IPS DF 19.7 (cell line): ENCODE data around the gene LEAP2.

Experiments
- DNase-seq: peaks from one replicate; pipeline ENCODE4 v3.0.0-alpha.2; 2013; ENCODE audit warnings: low read depth, low spot score

Gene LEAP2

GRCh38 chr5:132873119-132873929 lies at the start of gene LEAP2:
Gene LEAP2, plus strand, starts transcription at chr5:132873668. Its CDS starts 27 bp downstream, at chr5:132873695.
- DNase-seq: no peak

- no peak for DNase-seq
Observed at GRCh38 chr5:132824426-132824825, 49.0 kb upstream of the LEAP2 start.

DNA sequence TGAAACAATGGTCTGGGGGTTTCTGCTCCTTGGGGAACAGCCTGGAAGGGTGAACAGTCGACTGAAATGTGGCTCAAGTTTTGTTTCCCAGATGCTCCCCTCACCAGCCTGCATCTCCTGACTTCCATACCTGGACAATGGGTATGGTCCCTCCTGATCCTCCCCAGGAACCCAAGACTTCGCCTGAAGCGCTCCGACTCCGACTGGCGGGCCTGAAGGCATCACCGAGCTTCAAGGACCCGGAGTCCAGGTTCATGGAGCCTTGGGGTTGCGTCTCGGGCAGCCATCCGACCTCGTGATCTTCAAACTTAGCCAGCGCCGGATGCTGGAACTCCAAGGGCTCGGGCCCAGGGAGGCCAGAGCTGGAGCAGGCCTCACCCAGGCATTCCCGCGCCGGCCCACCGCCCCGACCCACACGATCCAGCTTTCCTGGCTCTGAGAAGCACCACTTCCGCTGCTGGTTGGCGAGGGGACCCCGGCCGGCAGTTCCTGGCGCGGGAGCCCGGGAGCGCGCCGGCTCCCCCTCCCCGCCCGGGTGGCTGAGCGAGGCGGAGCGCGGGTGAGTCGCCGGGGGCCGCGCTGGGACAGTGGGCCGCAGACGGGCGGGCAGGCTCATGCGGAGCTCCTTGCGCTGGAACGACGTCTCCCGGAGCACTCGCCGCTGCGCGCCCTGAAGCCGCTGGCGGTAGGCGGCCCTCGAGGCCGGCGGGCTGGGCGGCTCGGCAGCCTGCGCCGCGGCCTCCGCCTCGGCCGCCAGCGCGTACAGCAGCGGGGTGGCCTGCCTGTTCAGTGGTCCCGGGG lies 48.2 kb upstream of the LEAP2 start:
- no peak for DNase-seq

DNA sequence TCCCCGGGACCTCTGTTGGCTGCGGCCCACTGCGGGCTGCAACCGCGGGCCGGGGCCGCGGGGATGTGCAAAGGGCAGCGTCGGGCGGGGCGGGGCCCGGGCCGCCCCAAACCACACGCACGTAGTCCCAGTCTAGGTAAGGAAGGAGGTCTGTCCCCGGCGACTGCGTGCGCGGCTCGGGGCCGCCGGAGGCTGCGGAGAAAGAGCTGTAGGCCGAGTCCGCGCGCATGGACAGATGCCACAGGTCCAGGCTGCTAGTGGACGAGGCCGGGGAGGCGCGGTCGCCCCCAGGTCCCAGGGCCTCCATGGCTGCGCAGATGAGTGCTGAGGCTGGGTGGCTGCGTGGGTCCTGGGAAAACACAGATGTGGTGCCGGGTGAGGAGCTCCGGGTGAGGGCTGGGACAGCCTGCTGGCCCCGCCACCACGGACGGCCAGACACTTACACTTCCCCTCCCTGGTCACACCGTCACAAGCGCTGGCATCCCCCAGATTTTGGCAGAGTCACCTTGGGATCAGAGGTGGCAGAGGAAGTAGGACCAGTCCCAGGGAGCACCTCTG lies 47.6 kb upstream of the LEAP2 start:
- no peak for DNase-seq

DNA sequence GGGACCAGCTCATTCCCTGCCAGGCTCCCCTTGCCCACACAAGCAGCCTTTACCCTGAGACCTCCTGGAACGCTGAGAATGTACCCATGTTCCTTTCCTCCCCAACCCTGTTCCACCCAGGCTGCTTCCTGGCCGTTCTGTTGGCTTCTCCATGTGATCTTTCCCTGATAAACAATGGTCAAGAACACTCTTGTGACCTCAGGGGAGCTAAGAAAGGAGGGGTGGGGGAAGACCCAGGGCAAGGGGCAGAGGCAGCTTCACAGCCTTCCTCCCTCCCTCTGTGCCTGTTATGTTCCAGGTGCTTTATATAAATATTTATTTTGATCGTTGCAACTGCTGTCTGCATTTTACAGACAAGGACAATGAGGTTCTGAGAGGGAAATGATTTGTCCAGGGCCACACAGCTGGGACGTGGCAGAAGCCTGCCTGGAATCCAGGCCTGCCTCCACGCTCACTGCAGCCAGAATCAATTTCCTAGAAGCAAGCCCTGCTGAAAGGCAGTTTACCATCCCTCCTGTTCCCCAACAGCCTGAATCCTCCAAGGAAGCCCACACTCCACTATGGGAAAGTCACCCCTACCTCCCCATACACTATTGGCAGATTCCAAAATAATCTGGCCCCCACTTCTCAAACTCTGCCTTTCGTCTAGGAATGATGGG lies 46.9 kb upstream of the LEAP2 start:
- no peak for DNase-seq

DNA sequence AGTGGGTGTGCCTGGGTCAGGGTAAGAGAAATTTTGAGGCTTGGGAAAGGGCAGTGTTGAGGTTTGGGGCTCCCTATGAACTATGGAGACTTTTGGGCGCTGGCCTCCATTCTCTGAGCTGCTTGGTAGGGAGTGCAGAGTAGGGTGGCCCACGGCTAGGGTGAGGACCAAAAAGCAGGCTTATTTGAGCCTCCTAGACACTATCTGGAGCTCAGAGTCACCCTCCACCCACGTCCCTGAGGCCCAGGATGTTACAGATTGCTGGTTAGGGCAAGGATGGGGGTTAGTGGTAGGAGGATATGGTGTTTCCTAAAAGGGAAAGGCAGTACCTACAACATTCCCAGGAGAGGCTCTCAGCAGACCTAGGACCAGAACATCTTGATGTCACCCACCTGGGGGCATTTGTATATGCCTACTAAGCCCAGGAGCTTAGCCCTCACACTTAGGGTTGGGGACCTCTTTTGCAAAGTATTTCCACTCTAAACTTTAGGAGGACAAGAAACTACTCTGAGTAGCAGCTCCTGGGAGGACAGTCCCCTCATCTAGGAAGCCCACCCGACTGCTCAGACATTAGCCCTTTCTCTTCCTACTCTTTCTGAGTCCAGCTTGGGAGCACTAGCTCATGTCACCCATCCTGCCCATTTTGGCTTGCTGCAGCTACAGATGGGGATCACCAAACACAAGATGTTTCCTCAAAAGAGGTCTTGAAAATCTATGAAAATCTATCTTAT lies 45.4 kb upstream of the LEAP2 start:
- no peak for DNase-seq

DNA sequence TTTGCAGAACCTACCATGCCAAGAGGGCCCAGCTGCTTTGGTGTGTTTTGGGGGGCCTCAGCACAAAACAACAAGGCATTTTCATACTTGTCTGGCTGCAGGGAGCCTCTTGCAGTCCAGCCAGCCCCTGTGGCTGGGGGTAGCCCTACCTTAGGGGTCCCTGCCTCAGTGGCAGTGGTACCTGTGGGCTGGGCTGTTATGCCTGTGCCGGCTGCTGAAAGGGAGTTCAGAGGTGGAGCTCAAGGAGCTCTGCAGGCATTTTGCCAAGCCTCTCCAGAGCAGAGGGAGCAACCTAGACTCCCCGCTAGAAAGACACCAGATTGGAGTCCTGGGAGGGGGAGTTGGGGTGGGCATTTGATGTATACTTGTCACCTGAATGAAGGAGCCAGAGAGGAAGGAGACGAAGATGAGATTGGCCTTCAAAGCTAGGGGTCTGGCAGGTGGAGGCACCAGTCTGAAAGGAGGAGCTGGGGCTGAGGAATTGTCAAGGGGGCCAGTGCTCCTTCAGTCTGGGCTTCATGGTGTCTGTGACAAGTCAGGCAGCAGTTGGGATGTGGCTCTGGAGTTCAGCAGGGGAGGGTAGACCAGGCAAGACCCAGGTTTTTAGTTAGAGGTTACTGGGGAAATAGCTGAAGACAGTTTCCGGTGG lies 44.5 kb upstream of the LEAP2 start:
- no peak for DNase-seq

DNA sequence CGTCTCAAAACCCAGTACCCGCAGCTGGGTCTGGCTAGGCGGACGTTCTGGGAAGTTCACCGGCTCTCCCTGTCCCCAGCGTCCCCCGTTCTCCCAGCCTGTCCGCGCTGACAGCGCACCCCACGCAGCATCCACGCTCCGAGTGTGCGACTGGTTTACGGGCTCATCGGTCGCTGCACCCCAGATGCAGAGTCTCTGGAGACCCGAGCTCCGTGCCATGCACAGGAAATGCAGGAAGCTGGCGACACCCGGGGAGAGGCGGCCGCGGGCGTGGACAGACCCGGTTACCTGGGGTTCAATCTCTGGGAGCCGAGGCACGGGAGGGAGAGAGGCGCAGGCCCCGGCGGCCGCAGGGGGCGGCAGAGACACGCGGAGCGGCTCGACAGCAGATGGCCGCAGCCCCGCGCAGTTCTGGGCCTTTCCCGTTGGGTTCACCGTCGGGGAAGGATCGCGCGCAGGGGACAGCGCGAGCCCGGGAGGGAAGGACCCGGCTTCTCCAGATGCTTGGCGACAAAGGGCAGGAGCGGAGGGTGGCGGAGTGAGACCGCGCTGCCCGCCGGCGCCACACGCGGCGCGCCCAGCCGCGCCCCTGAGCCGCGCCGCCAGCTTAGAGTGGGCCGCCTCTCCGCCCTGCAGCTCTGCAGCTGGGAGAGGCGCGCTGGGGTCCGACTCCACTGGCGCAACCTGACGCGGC lies 43.6 kb upstream of the LEAP2 start:
- no peak for DNase-seq

- DNase-seq: no peak
Observed at GRCh38 chr5:132830436-132831094, 42.9 kb upstream of the LEAP2 start, which contains the start of gene SHROOM1. Gene SHROOM1, minus strand, starts transcription at chr5:132830647. Its CDS starts 4,507 bp downstream, at chr5:132826140.

DNA sequence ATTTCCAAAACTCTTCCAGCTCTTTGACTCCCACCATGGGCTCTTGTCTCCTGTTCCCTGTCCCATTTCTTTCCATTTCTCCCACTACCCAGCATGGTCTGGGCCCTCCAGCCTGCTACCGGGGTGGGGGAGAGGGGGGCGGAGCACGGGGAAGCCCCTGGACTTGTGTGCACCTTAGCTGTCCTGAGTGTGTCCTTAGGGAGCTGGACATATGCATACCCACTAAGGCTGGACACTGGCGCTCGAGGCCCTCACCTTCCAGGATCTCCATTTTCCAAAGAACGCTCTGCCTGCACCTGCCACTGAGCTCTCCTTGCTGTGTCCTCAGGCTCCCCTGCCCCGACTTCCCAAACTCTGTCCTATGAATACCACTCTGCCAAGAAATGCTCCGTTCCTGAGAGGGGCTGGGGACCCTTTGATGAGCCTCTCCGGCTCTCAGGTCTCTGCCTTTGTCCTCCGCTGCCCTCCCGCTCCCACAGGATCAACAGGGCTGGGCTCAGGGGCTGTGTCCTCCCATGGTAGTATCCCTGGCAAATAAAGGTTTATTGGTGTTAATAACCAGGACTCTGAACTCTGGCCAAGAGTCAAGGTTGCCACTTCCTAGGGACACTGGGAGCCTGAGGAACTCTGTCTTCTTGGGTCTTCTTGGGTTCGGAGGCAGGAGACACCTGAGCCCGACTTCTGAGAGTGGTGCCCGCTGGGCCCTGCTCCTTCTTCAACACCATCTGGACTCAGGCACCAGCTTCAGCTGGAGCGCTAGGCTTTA lies 42.2 kb upstream of the LEAP2 start:
- DNase-seq: no peak

DNA sequence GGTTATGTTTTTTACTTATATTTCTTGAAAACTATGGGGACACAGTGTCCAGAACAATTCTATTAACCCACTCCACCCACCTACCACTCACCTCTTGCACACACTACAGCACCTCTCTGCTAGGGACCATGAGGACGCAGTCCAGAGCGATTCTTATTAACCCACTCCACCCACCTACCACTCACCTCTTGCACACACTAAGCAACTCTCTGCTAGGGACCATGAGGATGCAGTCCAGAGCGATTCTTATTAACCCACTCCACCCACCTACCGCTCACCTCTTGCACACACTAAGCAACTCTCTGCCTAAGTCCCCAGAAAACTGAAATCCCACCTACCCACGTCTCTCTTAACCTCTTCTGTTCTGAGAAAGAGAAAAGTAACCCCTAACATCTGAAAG lies 40.9 kb upstream of the LEAP2 start:
- DNase-seq: no peak

- DNase-seq: no peak
Observed at GRCh38 chr5:132834057-132834456, 39.4 kb upstream of the LEAP2 start.

DNA sequence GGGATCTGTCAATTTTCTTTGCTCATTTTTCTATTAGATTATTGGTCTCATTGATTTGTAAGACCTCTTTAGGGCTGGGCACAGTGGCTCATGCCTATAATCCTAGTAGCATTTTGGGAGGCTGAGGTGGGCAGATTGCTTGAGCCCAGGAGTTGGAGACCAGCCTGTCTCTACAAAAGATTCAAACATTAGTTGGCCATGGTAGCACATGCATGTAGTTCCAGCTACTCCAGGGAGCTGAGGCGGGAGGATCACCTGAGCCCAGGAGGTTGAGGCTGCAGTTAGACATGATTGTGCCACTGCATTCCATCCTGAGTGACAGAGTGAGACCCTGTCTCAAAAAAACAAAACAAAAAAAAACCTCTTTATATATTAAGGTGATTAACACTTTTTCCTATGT lies 36.6 kb upstream of the LEAP2 start:
- no peak for DNase-seq

- DNase-seq: no peak
Observed at GRCh38 chr5:132837868-132838267, 35.6 kb upstream of the LEAP2 start.

DNA sequence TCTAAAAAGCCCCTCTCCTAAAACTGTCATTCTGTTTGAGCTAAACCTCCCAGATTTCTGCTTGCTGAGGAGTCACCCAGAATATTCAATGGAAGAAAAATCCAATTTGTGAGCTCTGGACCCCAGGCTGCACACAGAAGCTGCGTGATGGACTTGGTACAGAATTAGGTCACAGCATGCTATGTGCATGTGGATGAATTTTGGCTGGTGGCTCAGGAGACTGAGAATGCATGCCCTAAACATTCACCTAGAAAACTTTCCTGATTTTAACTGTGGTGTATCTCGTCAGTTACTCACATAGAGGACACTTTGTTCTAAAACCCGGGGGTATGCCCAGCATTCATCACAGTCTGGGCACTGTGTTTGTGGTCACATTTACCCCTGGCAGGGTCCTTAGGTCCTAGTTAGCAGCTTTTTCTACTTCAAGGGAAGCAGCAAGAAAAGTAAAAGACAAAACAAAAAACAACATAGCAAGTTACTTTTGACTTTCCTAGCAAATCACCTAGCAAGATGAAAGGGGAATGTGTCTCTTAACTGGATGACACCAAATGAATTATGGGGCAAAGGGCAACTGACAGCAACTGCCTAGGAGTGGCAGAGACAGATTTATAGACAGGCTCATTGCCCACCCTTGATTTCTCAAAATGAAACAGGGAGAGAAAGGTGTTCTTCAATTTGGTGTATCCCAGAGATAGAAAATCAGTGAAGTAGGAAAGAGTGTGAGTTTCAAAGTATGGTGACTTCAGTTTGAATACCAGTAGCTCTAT lies 34.8 kb upstream of the LEAP2 start:
- DNase-seq: no peak

DNA sequence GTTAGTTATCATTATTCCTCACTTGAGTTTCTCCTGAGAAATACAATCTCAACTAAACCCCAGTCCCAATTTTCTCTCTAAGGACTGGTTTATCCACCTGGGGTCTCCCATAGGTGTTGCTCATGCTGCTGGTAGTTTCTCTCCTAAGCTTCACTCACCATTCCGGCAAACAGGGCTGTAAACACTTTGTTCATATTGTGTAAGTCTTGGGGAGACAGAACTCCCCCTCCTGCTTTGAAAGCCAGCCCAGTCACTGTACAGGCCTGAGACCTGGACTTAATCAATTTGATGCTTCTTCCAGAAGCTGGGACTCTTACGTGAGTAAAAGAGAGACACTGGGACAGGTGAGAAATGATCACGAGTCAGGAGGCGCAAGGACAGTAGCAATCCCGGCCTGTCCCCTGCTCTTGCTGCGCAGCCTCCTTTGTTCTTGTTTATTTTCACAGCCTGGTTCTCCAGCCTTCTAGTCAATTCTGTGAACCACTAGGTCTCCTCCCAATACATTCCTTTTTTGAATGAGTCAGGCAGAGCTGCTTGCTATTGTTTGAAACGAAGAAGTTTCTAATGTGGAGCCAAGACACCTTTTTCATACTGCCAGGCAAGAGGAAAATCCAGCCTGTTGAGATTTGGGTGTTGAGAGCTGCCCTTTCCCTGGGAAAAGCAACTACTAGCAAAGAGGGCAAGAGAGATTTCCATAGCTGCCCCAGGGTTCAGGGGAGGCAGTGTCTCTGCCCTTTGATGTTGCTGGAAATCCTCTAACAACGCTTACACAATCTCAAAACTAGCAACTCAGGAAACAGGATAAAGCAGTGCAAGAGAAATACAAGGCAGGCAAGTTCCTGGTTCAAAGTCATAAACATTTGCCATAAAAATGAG lies 33.8 kb upstream of the LEAP2 start:
- no peak for DNase-seq

GRCh38 chr5:132840313-132840712 lies 33.2 kb upstream of the LEAP2 start:
- DNase-seq: no peak
